WTC11 (cell line): ENCODE data around the gene KIN.

Experiments used
- NFYB ChIP-seq: sonication (generic); formaldehyde crosslinking; conservative IDR thresholded peaks from 2 replicates; pipeline ENCODE4 v1.8.0; 2022; ENCODE audit warnings: low read depth, missing genetic modification reagents
- TCF7 ChIP-seq: sonication (generic); formaldehyde crosslinking; IDR thresholded peaks from 2 replicates; pipeline ENCODE4 v1.8.0; 2022; ENCODE audit warnings: mild to moderate bottlenecking, low read depth, missing genetic modification reagents, moderate library complexity
- TEAD4 ChIP-seq: sonication (generic); formaldehyde crosslinking; IDR thresholded peaks from 2 replicates; pipeline ENCODE4 v1.8.0; 2022; ENCODE audit warnings: mild to moderate bottlenecking, missing genetic modification reagents
- TF ChIP-seq, protein P1 (sequence below): fragments of 200-600 bp; IDR thresholded peaks from 2 replicates; pipeline ENCODE4 v1.8.0; 2022; ENCODE audit warnings: antibody characterized with exemption

- TF ChIP-seq, protein P1, sequence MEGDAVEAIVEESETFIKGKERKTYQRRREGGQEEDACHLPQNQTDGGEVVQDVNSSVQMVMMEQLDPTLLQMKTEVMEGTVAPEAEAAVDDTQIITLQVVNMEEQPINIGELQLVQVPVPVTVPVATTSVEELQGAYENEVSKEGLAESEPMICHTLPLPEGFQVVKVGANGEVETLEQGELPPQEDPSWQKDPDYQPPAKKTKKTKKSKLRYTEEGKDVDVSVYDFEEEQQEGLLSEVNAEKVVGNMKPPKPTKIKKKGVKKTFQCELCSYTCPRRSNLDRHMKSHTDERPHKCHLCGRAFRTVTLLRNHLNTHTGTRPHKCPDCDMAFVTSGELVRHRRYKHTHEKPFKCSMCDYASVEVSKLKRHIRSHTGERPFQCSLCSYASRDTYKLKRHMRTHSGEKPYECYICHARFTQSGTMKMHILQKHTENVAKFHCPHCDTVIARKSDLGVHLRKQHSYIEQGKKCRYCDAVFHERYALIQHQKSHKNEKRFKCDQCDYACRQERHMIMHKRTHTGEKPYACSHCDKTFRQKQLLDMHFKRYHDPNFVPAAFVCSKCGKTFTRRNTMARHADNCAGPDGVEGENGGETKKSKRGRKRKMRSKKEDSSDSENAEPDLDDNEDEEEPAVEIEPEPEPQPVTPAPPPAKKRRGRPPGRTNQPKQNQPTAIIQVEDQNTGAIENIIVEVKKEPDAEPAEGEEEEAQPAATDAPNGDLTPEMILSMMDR = no peak
- no peak for TF ChIP-seq NFYB (CRISPR knock-in tag)
- no peak for TF ChIP-seq TEAD4 (CRISPR knock-in tag)
- no peak for TF ChIP-seq TCF7 (CRISPR knock-in tag)
These were observed 79.0 kb downstream of the KIN start for GRCh38 chr10:7708832-7709231.
